Right lobe of liver (tissue), 6 donors: ENCODE measurements around the gene MRGPRD. TPM values are rescaled to one million over a fixed set of nuclear protein-coding genes. Genes with fewer than 3 reads are reported as not detected.

ENCODE experiments used
- ATAC-seq, 4 donors: fragments of 200-7000 bp; cut with Tn5 transposase; one replicate each; pipeline ENCODE4 v1.9.1; 2020; ENCODE audit warnings: mild to moderate bottlenecking in 4 of 4, moderate library complexity in 4 of 4
- DNase-seq, 3 donors: peaks; one replicate each; pipeline ENCODE4 v3.0.0-alpha.2; 2020
- H3K27ac ChIP-seq, 3 donors: fragments of 200-600 bp; one replicate each; pipeline ENCODE4 v1.8.0; 2022
- H3K27me3 ChIP-seq, 2 donors: fragments of 200-600 bp; one replicate each; pipeline ENCODE4 v1.8.0; 2022
- H3K36me3 ChIP-seq, 4 donors: fragments of 200-600 bp; sonication (generic) in 1 of 4; one replicate each; pipeline versions ENCODE4 v1.5.1 to v1.8.0; 2017 to 2022; ENCODE audit warnings: control low read depth in 1 of 4
- H3K4me1 ChIP-seq, 4 donors: fragments of 200-600 bp; sonication (generic) in 1 of 4; one replicate each; pipeline versions ENCODE4 v1.5.1 to v1.8.0; 2017 to 2022; ENCODE audit warnings: control low read depth in 1 of 4
- H3K4me3 ChIP-seq, 3 donors: fragments of 200-600 bp; one replicate each; pipeline ENCODE4 v1.8.0; 2022
- H3K9me3 ChIP-seq, 4 donors: fragments of 200-600 bp; sonication (generic) in 1 of 4; one replicate each; pipeline versions ENCODE4 v1.5.1 to v1.8.0; 2017 to 2022; ENCODE audit warnings: control low read depth in 1 of 4
- CTCF ChIP-seq, 4 donors: fragments of 200-600 bp in 3 of 4; fragments of 450-650 bp in 1 of 4; IDR thresholded peaks; one replicate each; pipeline versions ENCODE4 v1.5.1 to v1.8.0; 2016 to 2022; ENCODE audit warnings: antibody characterized with exemption in 4 of 4, mild to moderate bottlenecking in 2 of 4
- POLR2A ChIP-seq: fragments of 450-650 bp; IDR thresholded peaks from one replicate; pipeline ENCODE4 v1.6.1; 2017; ENCODE audit warnings: antibody characterized with exemption, mild to moderate bottlenecking
- WGBS: methylation state at CpG from one replicate; pipeline ENCODE4 v1.1.6; 2018; ENCODE audit warnings: low coverage, low lambda C conversion rate; ENCODE audit not compliant: insufficient coverage; ENCODE audit errors: missing lambda C conversion rate; 5-methylcytosine and 5-hydroxymethylcytosine counted together
- intact Hi-C, 2 donors: fragments of 100-400 bp; cut with DNase I; formaldehyde crosslinking; loops; one replicate each; pipeline versions ENCODE4 v1.11.2 to v1.14.1; 2022
- total RNA-seq, 6 experiments: library from RNA; depleted of rRNA in 2 of 6; stranded (reverse); fragments of >200 nt in 2 of 6; fragmentation: NEBNext Ultra II Directional in 3 of 6; extraction: Animal tissue kit (Norgen Biotek cat#: 25700) in 3 of 6; gene quantifications; one replicate each; pipeline versions ENCODE4 v1.1.0 to v1.2.4, GENCODE V29; 2016 to 2023
- donor health status: DM: no; HTN: yes; CAD: no.
- donor health status: DM: no; HTN: no; CAD: no.
- donor health status: DM: no; HTN: no; CAD: no.
- donor health status: DM: no; HTN: yes; CAD: no.
- donor health status: DM: no; HTN: yes; CAD: no.

Gene MRGPRD
- total RNA-seq, 6 experiments from 2014 or later, result not detected

DNA sequence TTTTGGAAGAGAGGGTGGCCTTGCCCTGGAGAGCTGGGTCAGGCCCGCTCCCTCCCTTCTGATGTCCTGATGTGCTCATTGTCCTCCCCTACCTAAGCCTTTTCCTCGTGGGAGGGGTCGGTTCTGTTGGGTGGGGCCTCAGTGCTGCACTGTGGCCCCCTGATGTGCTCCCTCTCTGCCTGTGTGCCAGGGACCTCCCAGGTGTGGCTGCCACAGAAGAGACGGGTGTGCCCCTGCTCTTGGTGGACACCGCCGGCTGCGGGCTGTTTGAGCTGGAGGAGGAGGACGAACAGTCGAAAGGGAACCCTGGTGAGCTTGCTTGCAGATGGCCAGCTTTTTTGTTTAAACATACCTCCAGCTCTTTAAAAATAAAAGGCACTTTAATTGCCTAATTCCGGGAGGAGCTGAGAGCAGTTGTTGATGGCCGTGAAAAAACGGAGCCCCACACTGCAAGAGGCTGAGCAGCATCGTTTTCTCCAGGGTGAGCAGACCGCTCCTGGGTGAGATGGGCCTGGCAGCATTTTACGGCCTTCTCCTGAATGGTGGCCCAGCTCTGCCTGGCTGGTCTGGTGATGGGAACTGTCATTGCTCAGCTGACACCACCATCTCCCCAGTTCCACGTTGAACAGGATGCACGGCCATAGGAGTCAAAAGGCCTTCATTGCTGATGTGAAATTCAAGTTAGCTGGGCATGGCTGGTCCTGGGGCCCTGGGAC is 47.0 kb downstream of the MRGPRD start:
- H3K36me3 ChIP-seq, result peaks cover 0 to 68% (median 29%) of the 10 kb centered on the region in 4 donors
- DNase-seq, result no peak
- TF ChIP-seq POLR2A (no peak), CTCF (IDR thresholded peaks at IDR 0.05) (no peak)

GRCh38 chr11:68932933-68933577 is 47.7 kb downstream of the MRGPRD start:
- no peak overlapping the region for H3K27ac ChIP-seq
- no peaks in the 10 kb centered on the region for H3K9me3 ChIP-seq
- H3K4me1 ChIP-seq, result no peaks in the 10 kb centered on the region
- DNase-seq, result no peak
- ATAC-seq, result no peak
- intact Hi-C loops, result no loop called here
- H3K4me3 ChIP-seq, result no peak overlapping the region
- H3K27me3 ChIP-seq, result no peaks in the 10 kb centered on the region
- peaks cover 0 to 66% (median 32%) of the 10 kb centered on the region in 4 donors for H3K36me3 ChIP-seq
- TF ChIP-seq CTCF (IDR thresholded peaks at IDR 0.05), result no peak
- no peak for TF ChIP-seq POLR2A
- 95% methylated on average over 7 of the region's 24 CpGs for WGBS

More for the DNA sequence above, 47.0 kb downstream of the MRGPRD start:
- Histone ChIP-seq H3K4me1 (no peaks in the 10 kb centered on the region), H3K27ac (no peak overlapping the region), H3K4me3 (no peak overlapping the region), H3K9me3 (no peaks in the 10 kb centered on the region), H3K27me3 (no peaks in the 10 kb centered on the region)
- intact Hi-C loops, result no loop called here
- WGBS, result 91% methylated on average over 7 of the region's 17 CpGs
- no peak for ATAC-seq

DNA sequence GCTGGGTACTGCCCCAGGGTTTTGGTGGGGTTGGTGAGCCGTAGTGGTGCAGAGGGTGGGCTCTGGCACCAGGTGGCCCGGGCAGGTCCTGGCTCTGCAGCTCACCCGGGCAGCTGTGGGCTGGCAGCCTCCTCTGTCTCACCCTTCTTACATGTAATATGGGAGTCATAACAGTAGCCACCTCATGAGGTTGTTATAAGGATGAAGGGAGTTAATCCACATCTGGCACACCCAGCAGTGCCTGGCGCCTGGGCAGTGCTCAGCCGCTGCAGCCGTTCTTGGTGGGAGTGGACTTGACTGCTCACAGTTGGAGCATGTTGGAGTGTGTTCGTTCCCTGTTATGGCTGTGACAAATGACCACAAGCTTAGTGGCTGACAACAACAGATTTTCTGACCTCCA is 48.4 kb downstream of the MRGPRD start:
- H3K27me3 ChIP-seq, result no peaks in the 10 kb centered on the region
- no peak overlapping the region for H3K4me3 ChIP-seq
- TF ChIP-seq POLR2A (no peak), CTCF (IDR thresholded peaks at IDR 0.05) (no peak)
- no peak overlapping the region for H3K27ac ChIP-seq
- H3K4me1 ChIP-seq, result no peaks in the 10 kb centered on the region
- no peak for ATAC-seq
- H3K9me3 ChIP-seq, result no peaks in the 10 kb centered on the region
- intact Hi-C loops, result no loop called here
- no CpG with 5 or more reads among the region's 7 CpGs for WGBS
- H3K36me3 ChIP-seq, result peaks cover 0 to 61% (median 35%) of the 10 kb centered on the region in 4 donors
- DNase-seq, result no peak

- H3K27ac ChIP-seq, result no peak overlapping the region
- no peaks in the 10 kb centered on the region for H3K4me1 ChIP-seq
- no peaks in the 10 kb centered on the region for H3K9me3 ChIP-seq
- H3K4me3 ChIP-seq, result no peak overlapping the region
- no peak for DNase-seq
- TF ChIP-seq CTCF (IDR thresholded peaks at IDR 0.05), result no peak
- TF ChIP-seq POLR2A, result no peak
- peaks cover 0 to 56% (median 31%) of the 10 kb centered on the region in 4 donors for H3K36me3 ChIP-seq
- no peak for ATAC-seq
- H3K27me3 ChIP-seq, result no peaks in the 10 kb centered on the region
- intact Hi-C loops, result no loop called here
- 83% methylated on average over 17 of the region's 17 CpGs for WGBS
Observed at GRCh38 chr11:68931911-68932310, 48.9 kb downstream of the MRGPRD start.
